OCI-LY1 (cell line): ENCODE data around the gene PHOSPHO2.

ENCODE experiments used
- H2AFZ ChIP-seq: fragments of 200-600 bp; sonication (generic), shearing (Covaris generic); 2 replicates; pipeline ENCODE4 v1.6.0; 2014; ENCODE audit warnings: antibody characterized with exemption, mild to moderate bottlenecking, low read length
- H3F3A ChIP-seq: fragments of 200-600 bp; sonication (generic), shearing (Covaris generic); 2 replicates; pipeline ENCODE4 v1.6.0; 2014; ENCODE audit warnings: mild to moderate bottlenecking, antibody characterized with exemption, low read length, moderate library complexity; ENCODE audit not compliant: insufficient read depth
- H3K27ac ChIP-seq: fragments of 200-600 bp; sonication (generic); 2 replicates; pipeline ENCODE4 v1.5.1; 2014; ENCODE audit warnings: low read length, mixed run types, mild to moderate bottlenecking, low read depth; ENCODE audit not compliant: poor library complexity, severe bottlenecking
- H3K27me3 ChIP-seq: fragments of 200-600 bp; sonication (generic); 2 replicates; pipeline ENCODE4 v1.6.0; 2014; ENCODE audit warnings: antibody characterized with exemption, mild to moderate bottlenecking, low read length, moderate library complexity; ENCODE audit not compliant: insufficient read depth
- H3K36me3 ChIP-seq: fragments of 200-600 bp; sonication (generic); 2 replicates; pipeline ENCODE4 v1.6.1; 2014; ENCODE audit warnings: mild to moderate bottlenecking, antibody characterized with exemption, low read length, moderate library complexity, mixed read lengths; ENCODE audit not compliant: insufficient read depth
- H3K4me1 ChIP-seq: fragments of 200-600 bp; sonication (generic); 2 replicates; pipeline ENCODE4 v1.5.1; 2014; ENCODE audit warnings: mild to moderate bottlenecking, low read length, moderate library complexity; ENCODE audit not compliant: insufficient read depth, severe bottlenecking
- H3K4me2 ChIP-seq: fragments of 200-600 bp; sonication (generic), shearing (Covaris generic); 2 replicates; pipeline ENCODE4 v1.6.1; 2014; ENCODE audit warnings: low read length
- H3K4me3 ChIP-seq: fragments of 200-600 bp; sonication (generic); 2 replicates; pipeline ENCODE4 v1.5.1; 2014; ENCODE audit warnings: low read length, low read depth, mild to moderate bottlenecking, mixed read lengths; ENCODE audit not compliant: poor library complexity, severe bottlenecking
- H3K79me2 ChIP-seq: fragments of 200-600 bp; shearing (Covaris generic); 2 replicates; pipeline ENCODE4 v1.6.1; 2016; ENCODE audit warnings: mixed run types, low read length, mixed read lengths; ENCODE audit not compliant: insufficient read depth
- H3K9ac ChIP-seq: fragments of 200-600 bp; sonication (generic), shearing (Covaris generic); 2 replicates; pipeline ENCODE4 v1.6.1; 2014; ENCODE audit warnings: mild to moderate bottlenecking, low read length, mixed read lengths
- H3K9me2 ChIP-seq: fragments of 200-600 bp; sonication (generic), shearing (Covaris generic); 2 replicates; pipeline ENCODE4 v1.6.1; 2014; ENCODE audit warnings: low read depth, mild to moderate bottlenecking, low read length, mixed read lengths
- H3K9me3 ChIP-seq: fragments of 200-600 bp; shearing (Covaris generic); 2 replicates; pipeline ENCODE4 v1.6.1; 2014; ENCODE audit warnings: low read length, mixed read lengths
- H4K20me1 ChIP-seq: fragments of 200-600 bp; sonication (generic), shearing (Covaris generic); 2 replicates; pipeline ENCODE4 v1.6.0; 2016; ENCODE audit warnings: mild to moderate bottlenecking, low read length; ENCODE audit not compliant: insufficient read depth
- EZH2 ChIP-seq: fragments of 200-600 bp; sonication (generic), shearing (Covaris generic); IDR thresholded peaks from 2 replicates; pipeline ENCODE4 v1.8.0; 2017; ENCODE audit warnings: borderline replicate concordance, mixed run types, mild to moderate bottlenecking, antibody characterized with exemption, low read length, moderate library complexity, mixed read lengths
- TF ChIP-seq, protein P1 (sequence below): fragments of 200-600 bp; sonication (generic), shearing (Covaris generic); IDR thresholded peaks from 2 replicates; pipeline ENCODE4 v1.5.1; 2017; ENCODE audit warnings: mild to moderate bottlenecking, antibody characterized with exemption, low read length, moderate library complexity, mixed read lengths

Gene PHOSPHO2

DNA sequence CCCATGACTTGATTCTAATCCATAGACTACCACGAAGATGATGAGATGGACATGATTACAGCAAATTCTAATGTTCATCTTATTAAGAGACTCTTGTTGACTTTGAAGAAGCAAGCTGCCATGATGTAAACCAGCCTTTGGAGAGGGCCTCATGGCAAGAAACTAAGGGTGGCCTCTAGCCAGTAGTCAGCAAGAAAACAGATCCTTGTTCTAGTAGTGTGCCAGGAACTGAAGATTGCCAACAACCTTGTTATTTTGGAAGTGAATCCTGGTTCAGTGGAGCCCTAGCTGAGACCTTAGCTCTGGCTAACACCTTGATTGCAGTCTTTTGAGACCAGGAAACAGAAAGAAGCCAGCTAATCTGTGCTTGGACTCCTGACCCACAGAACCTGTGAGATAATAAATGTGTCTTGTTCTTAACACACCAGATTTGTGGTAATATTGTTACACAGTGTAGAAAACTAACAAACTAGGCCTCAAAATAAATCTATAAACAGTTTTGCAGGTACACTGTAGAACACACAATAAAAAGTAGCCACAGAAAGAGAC, 10.0 kb downstream of the PHOSPHO2 start:
- Histone ChIP-seq H3K9me2 (no peaks in the 10 kb centered on the region), H3K4me3 (no peak overlapping the region), H3K27ac (no peak overlapping the region), H2AFZ (no peak overlapping the region), H3F3A (no peaks in the 10 kb centered on the region), H3K79me2 (no peaks in the 10 kb centered on the region), H3K36me3 (peaks cover 8% of the 10 kb centered on the region; the same call in 1 of the 2 replicates), H3K9ac (no peak overlapping the region), H3K9me3 (no peaks in the 10 kb centered on the region), H3K4me2 (no peak overlapping the region), H4K20me1 (no peaks in the 10 kb centered on the region), H3K4me1 (no peaks in the 10 kb centered on the region), H3K27me3 (no peaks in the 10 kb centered on the region)
- TF ChIP-seq EZH2 = no peak
- TF ChIP-seq, protein P1, sequence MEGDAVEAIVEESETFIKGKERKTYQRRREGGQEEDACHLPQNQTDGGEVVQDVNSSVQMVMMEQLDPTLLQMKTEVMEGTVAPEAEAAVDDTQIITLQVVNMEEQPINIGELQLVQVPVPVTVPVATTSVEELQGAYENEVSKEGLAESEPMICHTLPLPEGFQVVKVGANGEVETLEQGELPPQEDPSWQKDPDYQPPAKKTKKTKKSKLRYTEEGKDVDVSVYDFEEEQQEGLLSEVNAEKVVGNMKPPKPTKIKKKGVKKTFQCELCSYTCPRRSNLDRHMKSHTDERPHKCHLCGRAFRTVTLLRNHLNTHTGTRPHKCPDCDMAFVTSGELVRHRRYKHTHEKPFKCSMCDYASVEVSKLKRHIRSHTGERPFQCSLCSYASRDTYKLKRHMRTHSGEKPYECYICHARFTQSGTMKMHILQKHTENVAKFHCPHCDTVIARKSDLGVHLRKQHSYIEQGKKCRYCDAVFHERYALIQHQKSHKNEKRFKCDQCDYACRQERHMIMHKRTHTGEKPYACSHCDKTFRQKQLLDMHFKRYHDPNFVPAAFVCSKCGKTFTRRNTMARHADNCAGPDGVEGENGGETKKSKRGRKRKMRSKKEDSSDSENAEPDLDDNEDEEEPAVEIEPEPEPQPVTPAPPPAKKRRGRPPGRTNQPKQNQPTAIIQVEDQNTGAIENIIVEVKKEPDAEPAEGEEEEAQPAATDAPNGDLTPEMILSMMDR = no peak

DNA sequence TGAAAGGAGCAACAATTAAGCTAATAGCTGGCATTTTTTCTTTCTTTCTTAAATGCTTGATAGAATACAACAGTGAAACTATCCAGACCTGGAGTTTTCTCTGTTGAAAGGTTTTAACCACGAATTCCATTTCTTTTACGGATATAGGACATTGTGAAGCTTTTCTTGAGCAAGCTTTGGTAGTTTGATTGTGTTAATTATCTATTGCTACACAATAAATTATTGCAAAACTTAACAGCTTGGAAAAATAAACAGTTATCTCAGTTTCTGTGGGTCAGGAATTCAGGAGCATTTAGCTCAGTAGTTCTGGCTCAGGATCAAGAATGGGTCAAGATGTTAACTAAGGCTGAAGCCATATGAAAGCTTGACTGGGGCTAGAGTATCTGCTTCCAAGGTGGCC, 11.7 kb downstream of the PHOSPHO2 start:
- H3K9me3 ChIP-seq = no peaks in the 10 kb centered on the region
- H3K27ac ChIP-seq = no peak overlapping the region
- H3K4me1 ChIP-seq = no peaks in the 10 kb centered on the region
- no peak overlapping the region for H3K4me2 ChIP-seq
- no peaks in the 10 kb centered on the region for H3K27me3 ChIP-seq
- H3K36me3 ChIP-seq = peaks cover 5% of the 10 kb centered on the region; the same call in 1 of the 2 replicates
- TF ChIP-seq EZH2 = no peak
- TF ChIP-seq, protein P1 = no peak
- no peaks in the 10 kb centered on the region for H3K9me2 ChIP-seq
- no peak overlapping the region for H3K9ac ChIP-seq
- H3K4me3 ChIP-seq = no peak overlapping the region
- no peaks in the 10 kb centered on the region for H4K20me1 ChIP-seq
- H3K79me2 ChIP-seq = no peaks in the 10 kb centered on the region
- no peak overlapping the region for H2AFZ ChIP-seq
- H3F3A ChIP-seq = no peaks in the 10 kb centered on the region

DNA sequence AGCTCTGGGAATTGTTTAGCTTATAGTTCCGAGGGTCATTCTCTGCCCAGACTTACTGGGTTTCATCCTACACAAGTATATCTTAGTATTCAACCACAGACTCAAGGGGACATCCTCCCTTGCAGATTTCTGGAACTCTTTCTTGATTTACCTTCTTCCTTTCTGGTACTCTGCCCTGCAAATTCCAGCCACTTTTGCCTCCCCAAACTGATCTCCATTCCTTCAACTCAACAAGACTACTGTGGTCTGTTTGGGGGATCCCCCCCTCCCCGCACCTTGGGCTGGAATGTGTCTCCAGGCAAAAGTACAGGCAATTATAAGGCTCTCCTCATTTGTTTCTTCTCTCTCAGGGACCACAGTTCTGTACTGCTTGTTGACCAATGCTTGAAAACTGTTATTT, 13.4 kb downstream of the PHOSPHO2 start:
- Histone ChIP-seq H3K4me3 (no peak overlapping the region), H3K36me3 (no peaks in the 10 kb centered on the region), H3K9me2 (no peaks in the 10 kb centered on the region), H3F3A (no peaks in the 10 kb centered on the region), H3K79me2 (no peaks in the 10 kb centered on the region), H3K27ac (no peak overlapping the region), H3K4me2 (no peak overlapping the region), H4K20me1 (no peaks in the 10 kb centered on the region), H3K9ac (no peak overlapping the region), H3K4me1 (no peaks in the 10 kb centered on the region), H3K9me3 (no peaks in the 10 kb centered on the region), H2AFZ (no peak overlapping the region), H3K27me3 (no peaks in the 10 kb centered on the region)
- TF ChIP-seq EZH2 = no peak
- TF ChIP-seq, protein P1 = no peak
